Measurements from ENCODE around the gene SYT3.

Gene SYT3

DNA sequence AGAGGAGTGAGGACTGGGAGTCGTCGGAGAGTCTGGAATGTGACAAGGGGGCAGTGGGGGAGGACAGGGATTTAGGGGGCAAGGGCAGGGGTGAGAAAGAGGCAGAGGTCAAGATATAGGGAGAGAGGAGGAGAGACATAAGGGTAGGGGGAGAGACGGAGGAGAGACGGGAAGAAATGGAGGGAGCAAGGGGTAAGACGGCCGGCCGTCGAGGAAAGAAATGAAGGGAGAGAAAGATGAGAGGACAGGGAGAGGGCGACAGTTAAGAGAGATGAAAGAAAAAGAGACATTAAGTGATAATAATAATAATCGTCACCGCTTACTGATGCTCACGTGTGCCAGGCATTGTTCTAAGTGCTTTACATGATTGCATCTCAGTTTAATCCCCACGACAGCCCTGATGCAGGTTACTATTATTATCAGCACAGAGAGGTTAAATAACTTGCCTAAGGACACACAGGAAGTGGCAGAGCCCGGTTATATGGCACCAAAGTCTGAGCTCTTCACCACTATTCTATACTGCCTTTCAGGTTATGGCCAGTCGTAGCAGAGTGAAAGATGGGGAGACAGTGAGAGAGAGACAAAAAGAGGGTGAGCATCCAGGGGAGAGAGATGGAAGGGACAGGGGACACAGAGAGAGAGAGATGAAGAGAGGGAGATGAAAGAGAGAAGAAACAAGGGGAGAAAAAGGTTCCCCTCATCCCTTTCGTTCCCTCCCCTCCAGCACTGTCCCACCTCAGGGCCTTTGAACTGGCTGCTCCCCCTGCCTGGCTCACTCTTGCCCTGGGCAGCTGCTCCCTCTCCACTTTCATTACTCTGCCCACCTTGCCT, 23.2 kb upstream of the SYT3 start:
- no peak for DNase-seq (ENCODE audit: low read depth in 3 of 3, low spot score in 1 of 3)

DNA sequence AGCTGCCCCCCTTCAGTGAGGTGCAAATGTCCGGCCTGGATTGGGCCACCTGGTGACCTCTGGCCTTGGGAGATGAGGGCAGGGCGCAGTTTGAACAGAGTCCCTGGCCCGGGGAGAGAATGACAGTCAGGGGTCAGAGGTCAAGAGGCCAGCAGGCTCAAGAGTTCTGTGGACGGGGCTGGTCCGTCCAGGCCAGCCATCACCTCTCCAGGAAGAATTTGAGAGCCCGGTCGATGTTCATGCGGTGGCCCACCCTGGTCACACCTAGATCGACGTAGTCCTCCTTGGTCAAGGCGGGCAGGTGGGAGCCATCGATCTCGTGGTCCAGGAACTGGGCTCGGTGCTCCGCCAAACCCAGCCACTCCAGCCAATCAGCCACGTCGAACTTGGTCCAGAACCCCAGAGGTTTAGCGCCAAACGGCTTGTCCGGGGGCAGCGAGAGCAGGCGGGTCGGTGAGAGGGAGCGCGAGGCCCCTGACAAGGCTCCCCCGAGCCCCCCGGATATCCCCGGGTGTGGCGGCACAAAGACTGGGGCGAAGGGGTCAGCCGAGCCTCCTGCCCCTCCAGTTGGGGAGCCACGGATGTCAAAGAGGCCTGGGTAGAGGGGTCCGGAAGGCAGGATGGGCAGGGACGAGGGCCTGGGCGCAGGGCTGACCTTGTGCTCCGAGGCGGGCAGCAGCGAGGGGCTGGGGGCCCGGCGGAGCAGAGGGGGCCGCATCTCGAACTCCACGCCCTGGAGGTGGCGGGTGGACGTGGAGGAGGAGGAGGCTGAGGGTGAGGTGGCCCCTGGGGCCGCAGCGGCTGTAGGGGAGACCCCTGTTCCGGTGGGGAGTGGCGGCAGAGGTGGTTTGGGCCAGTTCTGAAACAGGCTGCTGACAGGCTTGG, 22.3 kb upstream of the SYT3 start:
- no peak for DNase-seq (ENCODE audit: low read depth in 3 of 3, low spot score in 1 of 3)

DNA sequence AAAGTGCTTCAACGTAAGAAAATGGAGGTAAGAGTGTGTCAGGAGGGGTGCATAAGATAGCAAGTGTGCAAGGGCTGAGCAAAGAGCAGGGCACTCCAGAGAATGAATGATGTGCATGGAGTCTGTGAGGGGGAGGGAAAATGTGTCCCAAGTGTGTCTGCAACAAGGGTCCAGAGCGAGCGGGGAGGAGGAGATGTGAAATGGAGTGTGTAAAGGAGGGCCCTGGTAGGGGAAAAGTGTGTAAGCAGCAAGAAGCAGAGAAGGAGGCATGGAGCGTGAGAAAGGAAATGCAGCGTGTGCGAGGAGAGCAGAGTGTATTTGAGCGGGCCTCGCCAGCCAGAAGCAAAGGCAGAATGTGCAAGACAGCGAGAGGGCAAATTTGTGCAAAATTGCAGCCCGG, 21.3 kb upstream of the SYT3 start:
- DNase-seq (ENCODE audit: low read depth in 3 of 3, low spot score in 1 of 3): no peak

DNA sequence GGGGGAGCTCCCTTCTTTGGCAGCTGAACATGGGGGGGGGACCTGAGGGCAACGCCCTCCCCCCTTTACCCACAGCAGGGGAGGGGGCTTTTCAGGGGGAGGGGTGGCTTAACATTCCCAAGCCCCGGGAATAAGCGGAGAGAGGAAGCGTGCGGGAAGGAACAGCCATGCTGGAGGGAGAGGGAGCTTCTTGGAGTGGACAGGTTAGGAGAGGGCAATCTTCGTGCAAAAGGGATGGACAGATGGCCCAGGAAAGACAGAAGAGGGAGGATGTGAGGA, 20.3 kb upstream of the SYT3 start:
- no peak for DNase-seq (ENCODE audit: low read depth in 3 of 3, low spot score in 1 of 3)

DNA sequence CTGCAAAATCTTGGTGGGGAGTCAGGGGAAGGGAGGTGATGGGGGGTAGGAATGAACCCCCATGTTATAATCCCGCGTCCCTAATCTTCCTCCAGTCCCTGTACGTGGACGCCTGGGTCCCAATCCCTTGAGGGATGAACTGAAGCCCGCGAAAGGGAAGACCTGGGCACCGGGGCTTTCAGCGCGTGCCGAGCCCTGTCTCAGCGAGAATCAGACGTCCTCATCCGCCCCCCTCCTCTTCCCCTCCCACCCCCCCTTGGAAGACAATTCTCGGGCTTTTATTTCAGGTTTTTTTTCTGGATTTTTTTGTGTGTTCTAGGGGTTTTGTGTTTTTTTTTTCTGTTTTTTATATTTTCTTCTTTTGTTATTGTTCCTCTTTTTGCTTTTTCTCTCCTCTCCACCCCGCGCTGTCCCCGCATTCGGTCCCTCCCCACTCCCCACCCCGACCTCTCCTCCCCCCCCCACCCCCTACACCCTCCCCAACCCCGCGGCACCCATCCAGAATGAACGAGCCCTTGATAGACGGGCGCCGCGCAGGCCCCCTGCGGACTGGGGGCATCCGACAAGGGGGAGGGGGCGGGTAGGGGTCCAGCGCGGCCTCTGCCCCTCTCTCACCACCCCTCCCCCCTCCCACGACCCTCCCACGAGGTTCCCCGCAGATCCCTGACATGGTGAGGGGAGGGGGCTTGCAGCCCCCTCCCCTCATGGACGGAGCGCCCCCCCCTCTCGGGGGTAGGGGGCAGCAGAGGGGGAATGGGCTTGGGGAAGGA, 19.8 kb upstream of the SYT3 start:
- DNase-seq (ENCODE audit: low read depth in 3 of 3, low spot score in 1 of 3): no peak

DNA sequence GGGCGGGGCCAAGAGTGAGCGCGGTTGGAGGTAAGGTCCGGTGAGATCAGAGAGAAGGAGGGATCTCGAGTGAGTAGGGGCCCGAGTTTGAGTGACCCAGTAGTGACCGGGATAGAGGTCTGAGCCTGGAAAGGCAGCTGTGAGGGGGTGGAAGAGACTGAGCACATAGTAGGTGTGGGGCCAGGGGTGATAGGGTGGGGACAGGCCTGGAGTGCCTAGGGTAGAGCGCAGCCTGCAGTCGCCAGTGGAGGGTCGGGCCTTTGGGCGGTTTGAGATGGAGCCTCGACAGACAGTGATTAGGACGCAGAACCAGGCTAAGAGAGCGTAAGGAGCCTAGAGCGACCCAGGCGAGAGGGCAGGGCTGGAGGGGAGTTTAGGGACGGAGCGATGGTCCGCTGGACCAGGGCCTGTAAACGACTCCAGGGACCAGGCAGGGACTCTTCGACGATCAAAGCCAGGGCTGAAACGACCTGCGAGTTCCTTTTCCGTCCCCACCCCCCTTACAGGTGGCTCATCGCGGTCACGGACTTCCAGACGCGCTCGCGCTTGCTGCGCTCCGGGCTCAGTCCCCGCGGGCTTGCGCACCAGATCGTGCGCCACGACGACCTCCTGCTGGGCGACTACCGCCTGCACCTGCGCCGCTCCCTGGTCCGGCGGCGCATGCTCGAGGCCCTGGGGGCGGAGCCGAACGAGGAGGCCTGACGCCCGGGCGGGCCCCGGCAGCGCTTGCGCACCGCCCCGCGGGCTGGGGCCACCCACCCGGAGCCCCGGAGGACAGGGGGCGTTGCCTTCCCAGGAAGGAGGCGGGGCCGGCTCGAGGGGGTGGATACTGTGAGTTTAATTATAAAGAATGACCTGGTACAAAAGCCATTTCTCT, 19.0 kb upstream of the SYT3 start:
- peak in 1 of 3 donors; percentile 34 for DNase-seq (ENCODE audit: low read depth in 3 of 3, low spot score in 1 of 3)

DNA sequence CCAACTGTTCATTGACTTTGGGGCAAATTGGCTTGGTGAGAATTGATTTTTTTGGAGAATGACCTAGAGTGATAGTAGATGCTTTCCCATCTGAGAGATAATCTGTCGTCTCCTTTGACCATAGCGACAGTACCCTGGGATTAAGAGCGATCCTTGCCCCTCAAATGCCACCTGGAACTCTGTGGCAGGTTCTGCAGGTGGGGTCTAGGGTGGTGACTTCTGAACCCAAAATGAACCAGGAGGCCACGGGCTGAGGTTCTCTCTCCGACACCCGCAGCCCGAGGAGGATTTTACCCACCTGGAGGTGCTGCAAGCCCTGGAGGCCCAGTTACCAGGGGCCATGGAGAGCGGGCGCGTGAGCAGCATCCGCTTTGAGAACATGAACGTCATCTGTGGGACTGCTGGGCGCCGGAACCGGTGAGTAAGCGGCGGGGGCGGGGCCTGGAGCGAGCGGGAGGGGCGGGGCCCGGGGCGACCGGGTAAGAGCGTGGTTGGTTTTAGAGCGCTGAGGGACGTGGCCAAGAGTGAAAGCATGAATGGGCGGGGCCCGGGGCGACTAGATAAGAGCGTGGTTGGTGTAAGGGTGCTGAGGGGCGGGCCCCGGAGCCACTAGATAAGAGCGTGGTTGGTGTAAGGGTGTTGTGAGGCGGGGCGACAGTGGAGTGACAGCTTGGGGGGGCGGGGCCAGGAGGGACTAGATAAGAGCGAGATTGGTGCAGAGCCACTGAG, 18.2 kb upstream of the SYT3 start:
- DNase-seq (ENCODE audit: low read depth in 3 of 3, low spot score in 1 of 3): peak; percentile 24 to 75 (median 39)

DNA sequence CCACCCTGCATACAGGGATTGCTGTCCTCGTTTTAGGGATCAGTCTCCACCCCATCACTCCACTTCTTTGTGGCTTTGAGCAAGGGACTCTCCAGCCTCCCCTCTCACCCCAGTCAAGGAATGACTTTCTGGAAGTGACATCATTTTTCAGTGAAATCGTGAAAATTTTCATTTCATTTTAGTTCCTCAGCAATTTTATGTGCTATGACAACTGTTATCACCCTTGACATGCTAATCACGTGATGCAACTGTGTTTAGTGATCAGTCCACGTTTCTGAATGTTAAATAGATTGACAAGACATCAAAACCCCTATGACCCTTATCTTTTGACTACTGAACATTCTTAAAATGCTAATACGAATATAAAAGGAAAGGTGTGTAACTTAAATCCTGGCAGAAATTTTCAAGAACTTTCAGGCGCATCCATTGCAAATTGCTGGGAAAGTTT, 17.6 kb upstream of the SYT3 start:
- no peak for DNase-seq (ENCODE audit: low read depth in 3 of 3, low spot score in 1 of 3)

DNA sequence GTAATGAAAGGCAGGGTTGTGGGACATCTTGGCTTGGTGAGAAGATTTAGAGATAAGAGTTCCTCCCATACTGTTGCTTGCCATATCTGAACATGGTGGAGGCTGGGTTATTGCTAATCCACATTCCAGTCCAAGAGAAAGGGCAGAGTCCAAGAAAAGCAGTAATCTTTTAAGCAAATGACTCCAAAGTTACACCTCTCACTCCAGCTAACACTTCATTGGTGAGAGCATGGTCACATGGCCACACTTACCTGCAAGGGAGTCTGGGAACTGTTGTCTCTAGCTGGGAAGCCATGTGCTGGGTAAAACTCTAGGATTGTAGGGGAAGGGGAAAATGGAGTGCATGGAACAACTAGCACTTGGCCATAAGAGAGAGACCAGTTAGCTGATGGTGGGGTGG, 15.2 kb upstream of the SYT3 start:
- no peak for DNase-seq (ENCODE audit: low read depth in 3 of 3, low spot score in 1 of 3)

DNA sequence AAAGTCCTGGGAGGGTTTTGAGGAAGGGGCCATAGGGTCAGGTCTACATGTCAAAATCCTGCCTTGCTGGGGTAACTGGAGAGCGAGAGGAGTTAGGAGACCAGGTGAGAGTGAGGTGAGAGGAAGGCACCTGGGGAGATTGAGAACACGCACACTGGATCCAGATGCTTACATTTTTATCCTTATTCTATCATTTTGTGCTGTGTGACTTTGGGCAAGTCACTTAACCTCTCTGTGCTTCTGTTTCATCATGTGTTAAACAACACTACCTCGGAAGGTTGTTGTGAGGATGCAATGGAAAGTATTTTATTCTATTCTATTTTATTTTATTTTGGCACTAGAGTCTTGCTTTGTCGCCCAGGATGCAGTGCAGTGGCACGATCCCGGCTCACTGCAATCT, 13.0 kb upstream of the SYT3 start:
- DNase-seq (ENCODE audit: low read depth in 3 of 3, low spot score in 1 of 3): no peak

DNA sequence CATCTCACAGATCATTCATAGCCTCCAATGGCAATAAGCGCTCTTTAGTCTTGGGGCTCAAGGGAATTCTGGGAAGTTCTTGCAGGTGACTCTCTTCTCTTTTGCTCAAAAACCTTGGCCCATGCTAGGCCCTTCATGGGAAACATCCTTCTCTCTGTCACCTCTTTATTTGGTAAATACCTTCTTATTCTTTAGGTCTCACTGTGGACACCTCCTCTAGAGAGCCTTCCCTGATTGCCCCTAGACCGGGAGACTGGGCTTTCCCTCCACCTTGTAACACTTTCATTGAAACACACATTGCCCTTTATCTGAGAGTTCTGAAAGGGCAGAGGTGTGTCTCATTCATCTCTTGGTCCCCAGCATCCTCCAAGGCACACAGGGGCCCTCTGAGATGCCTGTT, 11.5 kb upstream of the SYT3 start:
- no peak for DNase-seq (ENCODE audit: low read depth in 3 of 3, low spot score in 1 of 3)

DNA sequence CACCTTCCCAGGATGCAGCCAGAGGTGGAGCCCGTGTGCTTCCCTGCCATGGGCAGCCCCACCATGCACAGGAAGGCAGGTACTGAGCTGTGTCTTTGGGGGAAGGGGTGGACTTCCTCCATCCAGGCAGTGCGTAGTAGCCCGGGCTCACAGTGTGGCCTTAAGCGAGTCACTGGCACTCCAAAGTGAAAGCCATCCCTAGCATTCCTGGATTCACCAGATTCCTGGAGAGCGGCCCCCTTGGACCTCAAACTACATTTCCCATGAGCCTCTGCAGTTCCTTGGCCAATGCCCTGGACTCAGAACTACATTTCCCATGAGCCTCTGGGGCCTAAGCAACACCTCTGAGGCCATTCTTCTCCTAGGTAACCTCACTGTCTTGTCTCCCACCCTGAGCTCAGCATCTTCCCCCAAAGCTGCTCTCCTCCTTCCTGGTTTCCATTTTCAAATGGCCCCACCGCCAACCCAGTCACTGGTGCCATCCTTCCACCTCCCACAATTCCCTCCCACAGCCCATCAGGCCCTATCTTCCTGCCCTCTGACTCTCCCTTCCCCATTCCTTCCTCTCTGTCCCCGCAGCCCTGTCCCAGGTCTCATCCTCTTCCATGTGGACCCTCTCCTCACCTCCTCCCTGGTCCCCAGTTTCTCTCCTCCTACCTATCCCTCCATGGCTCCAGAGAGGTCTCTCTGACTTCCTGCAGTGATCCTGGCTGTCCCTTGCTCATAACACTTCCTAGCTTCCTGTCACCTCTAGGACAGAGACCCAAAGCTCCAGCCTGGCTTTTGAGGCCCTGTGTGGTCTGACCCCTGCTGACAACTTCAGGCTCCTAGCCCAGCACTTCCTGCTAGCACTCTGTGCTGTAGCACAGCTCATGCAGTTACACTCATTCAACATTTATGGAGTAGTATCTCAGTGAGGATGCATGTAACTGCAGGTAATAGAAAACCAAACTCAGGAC, 10.0 kb upstream of the SYT3 start, which contains the start of gene C19orf81:
TSS of gene C19orf81 (plus strand) at position 13 of the 959 bp plus-strand sequence. CDS start at position 13, 0 bp downstream.
- no peak for DNase-seq (ENCODE audit: low read depth in 3 of 3, low spot score in 1 of 3)

DNA sequence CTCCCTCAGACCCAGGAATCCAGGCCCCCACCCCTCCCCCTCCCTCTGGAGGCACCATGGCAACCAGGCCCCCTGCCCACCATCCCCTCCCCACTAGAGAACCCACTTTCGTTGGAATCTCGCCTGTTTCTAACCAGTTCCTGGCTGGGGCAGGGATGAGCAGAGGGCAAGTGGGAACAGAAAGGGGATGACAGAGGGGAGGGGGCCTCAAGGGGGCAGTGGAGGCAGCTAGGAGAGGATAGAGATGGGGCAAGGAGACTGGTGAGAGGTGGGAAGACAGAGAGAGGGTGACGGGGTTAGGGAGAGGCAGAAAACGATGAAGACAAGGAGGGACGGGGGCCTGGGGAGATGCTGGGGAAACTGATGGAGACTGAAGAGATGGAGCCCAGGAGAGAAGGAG, 9.0 kb upstream of the SYT3 start:
- no peak for DNase-seq (ENCODE audit: low read depth in 3 of 3, low spot score in 1 of 3)

DNA sequence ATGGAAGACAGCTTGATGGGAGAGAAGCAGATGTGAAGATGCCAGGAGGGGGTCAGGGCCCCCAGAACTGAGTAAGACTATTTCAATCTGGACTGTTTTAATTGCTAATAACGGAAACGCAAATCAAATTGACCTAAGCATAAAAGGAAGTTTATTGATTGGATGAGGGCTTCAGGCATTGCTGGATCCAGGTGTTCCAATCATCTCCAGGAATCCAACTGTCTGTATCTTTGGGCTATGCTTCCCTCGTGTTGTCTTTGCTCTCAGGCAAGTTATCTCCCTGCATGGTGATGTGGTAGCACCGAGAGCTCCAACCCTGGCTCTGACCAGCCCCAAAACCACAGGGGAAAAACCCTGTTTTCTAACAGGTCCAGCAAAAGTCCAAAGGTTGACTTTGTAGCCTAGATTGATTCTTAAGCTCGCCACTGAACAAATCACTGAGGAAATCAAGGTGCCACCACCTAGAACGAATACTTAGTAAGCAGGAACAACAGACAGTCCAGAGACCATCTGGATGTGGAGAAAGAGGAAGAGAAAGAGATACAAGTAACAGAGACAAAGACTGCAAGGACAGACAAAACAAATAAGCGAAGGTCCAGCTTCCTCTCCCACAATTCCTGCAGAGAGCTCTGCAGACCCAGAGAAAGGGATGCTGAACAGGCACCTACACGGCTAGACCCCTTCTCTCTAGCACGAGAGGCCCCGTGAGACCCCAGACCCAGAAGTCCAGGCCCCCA, 8.4 kb upstream of the SYT3 start:
- no peak for DNase-seq (ENCODE audit: low read depth in 3 of 3, low spot score in 1 of 3)

DNA sequence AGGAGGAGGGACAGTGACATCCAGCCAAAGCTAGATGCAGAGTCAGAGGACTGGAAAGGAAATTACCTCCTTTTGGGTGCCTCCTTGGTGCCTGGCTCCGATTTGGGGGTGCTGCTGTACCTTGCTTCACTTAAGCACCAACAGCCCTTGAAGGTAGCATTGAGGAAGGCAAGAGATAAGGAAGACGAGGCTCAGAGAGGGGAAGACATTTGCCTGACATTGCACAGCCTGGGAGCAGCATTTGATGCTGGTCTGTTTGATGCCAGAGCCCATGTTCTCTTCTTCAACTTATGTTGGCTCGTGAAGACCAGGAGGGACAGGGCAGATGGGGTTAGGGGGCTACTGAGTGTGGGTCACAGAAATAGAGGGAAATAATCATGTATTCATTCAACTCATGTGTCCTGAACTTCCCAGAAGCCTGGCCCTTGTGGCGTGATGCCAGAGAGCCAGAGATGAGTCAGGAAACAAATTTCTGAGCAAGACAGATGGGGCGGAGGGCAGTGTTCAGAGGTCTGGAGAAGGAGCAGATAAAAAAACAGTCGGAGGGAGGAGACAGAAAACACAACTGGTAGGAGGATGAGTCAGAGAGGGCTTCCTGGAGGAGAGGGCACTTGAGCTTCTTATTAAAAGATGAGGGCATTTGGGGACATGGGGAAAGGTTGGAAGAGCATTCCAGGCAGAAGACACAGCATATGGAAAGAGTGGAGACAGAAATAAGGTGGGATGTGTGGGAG, 6.6 kb upstream of the SYT3 start:
- DNase-seq (ENCODE audit: low read depth in 3 of 3, low spot score in 1 of 3): no peak

DNA sequence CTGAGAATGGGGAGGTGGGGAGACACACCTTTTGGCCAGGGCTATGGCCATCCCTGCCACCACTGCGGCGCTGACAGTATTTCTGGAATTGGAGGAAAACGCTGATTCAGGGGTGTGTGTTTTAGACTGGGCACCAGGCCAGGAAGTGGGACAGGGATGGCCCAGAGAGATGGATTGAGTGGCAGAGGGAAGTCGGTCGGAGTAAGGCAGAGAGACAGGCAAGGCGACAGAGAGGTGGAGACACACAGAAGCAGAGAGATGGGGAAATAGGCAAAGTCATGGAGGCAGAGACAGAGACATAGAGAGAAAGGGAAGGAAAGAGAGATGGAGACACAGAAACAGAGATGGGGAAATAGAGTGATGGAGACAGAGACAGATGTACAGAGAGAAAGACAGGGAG, 5.4 kb upstream of the SYT3 start:
- no peak for DNase-seq (ENCODE audit: low read depth in 3 of 3, low spot score in 1 of 3)

DNA sequence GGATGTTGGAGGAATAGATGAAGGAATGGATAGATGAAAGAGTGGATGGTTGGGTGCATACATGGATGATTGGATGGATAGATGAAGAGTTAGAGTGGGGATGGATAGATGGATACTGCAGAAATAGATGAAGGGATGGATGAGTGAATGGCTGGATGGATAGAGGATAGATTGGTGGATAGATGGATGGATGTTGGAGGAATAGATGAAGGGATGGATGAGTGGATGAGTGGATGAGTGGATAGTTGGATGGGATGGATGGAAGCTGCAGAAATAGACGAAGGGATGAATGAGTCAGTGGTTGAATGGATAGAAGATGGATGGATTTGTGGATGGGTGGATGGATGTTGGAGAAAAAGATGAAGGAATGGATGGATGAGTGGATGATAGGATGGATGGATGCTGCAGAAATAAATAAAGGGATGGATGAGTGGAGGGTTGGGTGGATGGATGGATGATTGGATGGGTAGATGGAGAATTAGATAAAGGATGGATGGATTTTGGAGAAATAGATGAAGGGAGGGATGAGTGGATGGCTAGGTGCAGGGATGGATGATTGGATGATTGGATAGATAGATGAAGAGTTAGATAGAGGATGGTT, 4.7 kb upstream of the SYT3 start:
- DNase-seq (ENCODE audit: low read depth in 3 of 3, low spot score in 1 of 3): no peak

Measured in stimulated activated CD4-positive, alpha-beta T cell treated with anti-CD3 and anti-CD28 coated beads, TNF-alpha, amount 100 ng/mL, for 1 hour (primary cell).